ENCODE results near the gene BCAS1. TPM values are rescaled to one million over a fixed set of nuclear protein-coding genes. Genes with fewer than 3 reads are reported as not detected.

Gene BCAS1
- polyA plus RNA-seq, 1 of the 3 experiments (the other 2 are of a cell fraction), result not detected

DNA sequence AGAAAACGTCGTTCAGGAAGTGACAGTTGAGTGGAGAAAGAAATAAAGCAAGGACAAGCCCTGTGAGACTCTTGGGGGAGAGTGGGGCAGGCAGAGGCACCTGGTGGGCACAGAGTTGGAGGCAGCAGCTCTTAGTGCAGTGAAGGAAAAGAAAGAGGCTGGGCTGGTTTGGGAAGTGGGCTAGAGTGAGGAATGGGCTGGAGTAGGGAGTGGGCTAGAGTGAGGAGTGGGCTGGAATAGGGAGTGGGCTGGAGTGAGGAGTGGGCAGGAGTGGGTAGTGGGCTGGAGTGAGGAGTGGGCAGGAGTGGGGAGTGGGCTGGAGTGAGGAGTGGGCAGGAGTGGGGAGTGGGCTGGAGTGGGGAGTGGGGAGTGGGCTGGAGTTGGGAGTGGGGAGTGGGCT, 43.7 kb upstream of the BCAS1 start:
- H3F3A ChIP-seq (replicated peaks; ENCODE audit: insufficient read depth), result no peaks in the 10 kb centered on the region
- TF ChIP-seq GATA2 (CRISPR knock-in tag; IDR thresholded peaks at IDR 0.05), result no peak
- TF ChIP-seq FOXJ3 (CRISPR knock-in tag; IDR thresholded peaks at IDR 0.05), result no peak
- TF ChIP-seq, protein P1, sequence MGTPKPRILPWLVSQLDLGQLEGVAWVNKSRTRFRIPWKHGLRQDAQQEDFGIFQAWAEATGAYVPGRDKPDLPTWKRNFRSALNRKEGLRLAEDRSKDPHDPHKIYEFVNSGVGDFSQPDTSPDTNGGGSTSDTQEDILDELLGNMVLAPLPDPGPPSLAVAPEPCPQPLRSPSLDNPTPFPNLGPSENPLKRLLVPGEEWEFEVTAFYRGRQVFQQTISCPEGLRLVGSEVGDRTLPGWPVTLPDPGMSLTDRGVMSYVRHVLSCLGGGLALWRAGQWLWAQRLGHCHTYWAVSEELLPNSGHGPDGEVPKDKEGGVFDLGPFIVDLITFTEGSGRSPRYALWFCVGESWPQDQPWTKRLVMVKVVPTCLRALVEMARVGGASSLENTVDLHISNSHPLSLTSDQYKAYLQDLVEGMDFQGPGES (IDR thresholded peaks at IDR 0.05; ENCODE audit: low read depth, low read length), result no peak
- no peak for TF ChIP-seq CHD2 (IDR thresholded peaks at IDR 0.05; ENCODE audit: low read length, partially characterized antibody)
- TF ChIP-seq FOSL2 (IDR thresholded peaks at IDR 0.05; ENCODE audit: borderline replicate concordance, low read depth), result no peak
- TF ChIP-seq GABPA (IDR thresholded peaks at IDR 0.05; ENCODE audit: low read depth), result no peak
- TF ChIP-seq YY1 (IDR thresholded peaks at IDR 0.05; ENCODE audit: low read depth), result no peak
- no peak for TF ChIP-seq EP300 (IDR thresholded peaks at IDR 0.05; ENCODE audit: borderline replicate concordance in 1 of 2, low read depth in 1 of 2, low read length in 1 of 2)
- no peak for TF ChIP-seq TCF12 (IDR thresholded peaks at IDR 0.05)
- TF ChIP-seq RFX5 (IDR thresholded peaks at IDR 0.05; ENCODE audit: low read length), result no peak
- TF ChIP-seq, protein P2, sequence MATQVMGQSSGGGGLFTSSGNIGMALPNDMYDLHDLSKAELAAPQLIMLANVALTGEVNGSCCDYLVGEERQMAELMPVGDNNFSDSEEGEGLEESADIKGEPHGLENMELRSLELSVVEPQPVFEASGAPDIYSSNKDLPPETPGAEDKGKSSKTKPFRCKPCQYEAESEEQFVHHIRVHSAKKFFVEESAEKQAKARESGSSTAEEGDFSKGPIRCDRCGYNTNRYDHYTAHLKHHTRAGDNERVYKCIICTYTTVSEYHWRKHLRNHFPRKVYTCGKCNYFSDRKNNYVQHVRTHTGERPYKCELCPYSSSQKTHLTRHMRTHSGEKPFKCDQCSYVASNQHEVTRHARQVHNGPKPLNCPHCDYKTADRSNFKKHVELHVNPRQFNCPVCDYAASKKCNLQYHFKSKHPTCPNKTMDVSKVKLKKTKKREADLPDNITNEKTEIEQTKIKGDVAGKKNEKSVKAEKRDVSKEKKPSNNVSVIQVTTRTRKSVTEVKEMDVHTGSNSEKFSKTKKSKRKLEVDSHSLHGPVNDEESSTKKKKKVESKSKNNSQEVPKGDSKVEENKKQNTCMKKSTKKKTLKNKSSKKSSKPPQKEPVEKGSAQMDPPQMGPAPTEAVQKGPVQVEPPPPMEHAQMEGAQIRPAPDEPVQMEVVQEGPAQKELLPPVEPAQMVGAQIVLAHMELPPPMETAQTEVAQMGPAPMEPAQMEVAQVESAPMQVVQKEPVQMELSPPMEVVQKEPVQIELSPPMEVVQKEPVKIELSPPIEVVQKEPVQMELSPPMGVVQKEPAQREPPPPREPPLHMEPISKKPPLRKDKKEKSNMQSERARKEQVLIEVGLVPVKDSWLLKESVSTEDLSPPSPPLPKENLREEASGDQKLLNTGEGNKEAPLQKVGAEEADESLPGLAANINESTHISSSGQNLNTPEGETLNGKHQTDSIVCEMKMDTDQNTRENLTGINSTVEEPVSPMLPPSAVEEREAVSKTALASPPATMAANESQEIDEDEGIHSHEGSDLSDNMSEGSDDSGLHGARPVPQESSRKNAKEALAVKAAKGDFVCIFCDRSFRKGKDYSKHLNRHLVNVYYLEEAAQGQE (IDR thresholded peaks at IDR 0.05; ENCODE audit: low read depth, low read length), result no peak
- TF ChIP-seq, protein P3, sequence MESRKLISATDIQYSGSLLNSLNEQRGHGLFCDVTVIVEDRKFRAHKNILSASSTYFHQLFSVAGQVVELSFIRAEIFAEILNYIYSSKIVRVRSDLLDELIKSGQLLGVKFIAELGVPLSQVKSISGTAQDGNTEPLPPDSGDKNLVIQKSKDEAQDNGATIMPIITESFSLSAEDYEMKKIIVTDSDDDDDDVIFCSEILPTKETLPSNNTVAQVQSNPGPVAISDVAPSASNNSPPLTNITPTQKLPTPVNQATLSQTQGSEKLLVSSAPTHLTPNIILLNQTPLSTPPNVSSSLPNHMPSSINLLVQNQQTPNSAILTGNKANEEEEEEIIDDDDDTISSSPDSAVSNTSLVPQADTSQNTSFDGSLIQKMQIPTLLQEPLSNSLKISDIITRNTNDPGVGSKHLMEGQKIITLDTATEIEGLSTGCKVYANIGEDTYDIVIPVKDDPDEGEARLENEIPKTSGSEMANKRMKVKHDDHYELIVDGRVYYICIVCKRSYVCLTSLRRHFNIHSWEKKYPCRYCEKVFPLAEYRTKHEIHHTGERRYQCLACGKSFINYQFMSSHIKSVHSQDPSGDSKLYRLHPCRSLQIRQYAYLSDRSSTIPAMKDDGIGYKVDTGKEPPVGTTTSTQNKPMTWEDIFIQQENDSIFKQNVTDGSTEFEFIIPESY (IDR thresholded peaks at IDR 0.05; ENCODE audit: borderline replicate concordance, low read depth), result no peak
- no peak for TF ChIP-seq JUND (IDR thresholded peaks at IDR 0.05)
- TF ChIP-seq POLR2AphosphoS5 (IDR thresholded peaks at IDR 0.05; ENCODE audit: low read depth, low read length), result no peak
- TF ChIP-seq USF1 (IDR thresholded peaks at IDR 0.05; ENCODE audit: borderline replicate concordance, low read depth), result no peak
- TF ChIP-seq RCOR1 (IDR thresholded peaks at IDR 0.05; ENCODE audit: low read length), result no peak
- TF ChIP-seq RAD21 (IDR thresholded peaks at IDR 0.05; ENCODE audit: low read length), result no peak
- no peak for TF ChIP-seq SMC3 (IDR thresholded peaks at IDR 0.05; ENCODE audit: low read depth, low read length)
- TF ChIP-seq EZH2phosphoT487 (IDR thresholded peaks at IDR 0.05; ENCODE audit: borderline replicate concordance, low read depth), result no peak
- H3K9me2 ChIP-seq, result no peaks in the 10 kb centered on the region
- no peak overlapping the region for H2AFZ ChIP-seq (ENCODE audit: low read depth)
- H3K4me3 ChIP-seq (ENCODE audit: low read depth in 2 of 2, low read length in 1 of 2), result no peak overlapping the region
- H3K9ac ChIP-seq, result no peak overlapping the region
- H3K36me3 ChIP-seq (replicated peaks in 1 of 2; ENCODE audit: control insufficient read depth in 1 of 2, insufficient read depth in 2 of 2, low read length in 1 of 2), result no peaks in the 10 kb centered on the region
- no peaks in the 10 kb centered on the region for H3K9me3 ChIP-seq
- ChIA-PET POLR2A (no interaction called here), CTCF (interaction anchor here (2.7 kb wide), 1 partner anchor 10 kb away, joined by 12 read pairs; no protein-coding TSS in a partner anchor)
- no peak overlapping the region for H3K4me2 ChIP-seq
- no peaks in the 10 kb centered on the region for H4K20me1 ChIP-seq (ENCODE audit: insufficient read depth)
- no peaks in the 10 kb centered on the region for H3K4me1 ChIP-seq (ENCODE audit: control insufficient read depth in 1 of 2, insufficient read depth in 2 of 2, low read depth in 1 of 2, low read length in 1 of 2)
- no peak for DNase-seq
- H3K27me3 ChIP-seq (ENCODE audit: insufficient read depth), result no peaks in the 10 kb centered on the region
- 81% methylated on average over 2 of the region's 2 CpGs for WGBS (ENCODE audit: low lambda C conversion rate)
- H3K79me2 ChIP-seq (ENCODE audit: insufficient read depth), result no peaks in the 10 kb centered on the region
- no peak overlapping the region for H3K27ac ChIP-seq (ENCODE audit: low read depth in 2 of 2, low read length in 1 of 2)

Data from SK-N-SH (cell line).